ENCODE results near the gene PRR3.
"Not testable (repeated sequence)": the region's sequence is repeated elsewhere in the genome, so short reads cannot be mapped to it uniquely, and the experiment has no call there.

- not testable (repeated sequence) for TF ChIP-seq POLR2A (IDR thresholded peaks at IDR 0.05; ENCODE audit: low read length); GATA1 (IDR thresholded peaks at IDR 0.05; ENCODE audit: low read depth, low read length)
Measured at GRCh38 chr6:30529349-30529875, 27.7 kb upstream of the PRR3 start.

Measured in erythroblast (primary cell).